A549 treated with CORT108297 at 1 μM for 4 hours (cell line): ENCODE measurements around the gene ZSWIM1. TPM values are rescaled to one million over a fixed set of nuclear protein-coding genes. Genes with fewer than 3 reads are reported as not detected.

Experiments used
- total RNA-seq: library from RNA; stranded (reverse); fragments of 200-300 nt; extraction: Qiagen RNA extraction; gene quantifications from 5 replicates; pipeline ENCODE4 v1.2.3, GENCODE V29; 2022

The ZSWIM1 gene
- total RNA-seq: 5.1 to 6.7 TPM (median 6.0 TPM) in 5 replicates

DNA sequence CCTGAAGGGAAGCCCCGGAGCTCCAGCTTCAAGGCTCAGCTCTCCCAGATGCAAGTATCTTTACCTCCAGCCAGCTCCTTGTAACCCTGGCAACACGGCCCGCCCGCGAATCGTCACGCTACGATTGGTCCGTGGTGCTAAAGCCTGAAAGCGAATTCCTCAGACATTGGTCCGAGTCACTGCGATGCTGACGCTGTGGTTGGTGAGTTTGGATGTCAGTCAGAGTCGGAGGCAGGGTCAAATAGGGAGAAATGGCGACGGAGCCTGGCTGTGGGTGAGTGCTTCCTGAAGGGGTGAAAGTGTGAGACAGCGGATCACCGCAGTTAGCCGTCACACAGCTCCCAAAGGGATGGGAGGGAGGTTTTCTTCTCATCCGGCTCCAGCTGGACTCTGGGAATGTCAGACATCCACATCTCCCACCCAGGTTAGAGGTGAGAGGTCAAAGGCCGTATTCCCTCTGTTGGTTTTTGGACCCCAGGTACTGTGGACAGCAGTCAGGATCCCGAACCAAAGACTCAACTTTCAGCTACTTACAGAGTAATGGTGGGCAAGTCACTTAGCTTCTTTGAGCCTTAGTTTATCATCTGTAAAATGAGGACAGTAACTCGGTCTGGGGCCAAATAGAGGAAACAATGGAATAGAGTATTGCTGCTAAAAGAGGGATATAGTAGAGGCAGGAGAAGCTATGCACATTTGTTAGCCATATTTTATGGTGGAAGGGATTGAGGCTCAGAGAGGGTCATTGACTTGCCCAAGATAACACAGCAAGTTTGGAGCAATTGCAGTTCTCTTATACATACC is at the start of gene ZSWIM1:
Gene ZSWIM1, plus strand, starts transcription at position 240 of the 801 bp plus-strand sequence. CDS start 1,366 bp downstream, outside the sequence.

GRCh38 chr20:45833030-45833882 is 47.8 kb upstream of the ZSWIM1 start, which contains the start of gene SNX21:
Gene SNX21, plus strand, starts transcription at chr20:45833799. Its CDS starts 121 bp downstream, at chr20:45833920.

DNA sequence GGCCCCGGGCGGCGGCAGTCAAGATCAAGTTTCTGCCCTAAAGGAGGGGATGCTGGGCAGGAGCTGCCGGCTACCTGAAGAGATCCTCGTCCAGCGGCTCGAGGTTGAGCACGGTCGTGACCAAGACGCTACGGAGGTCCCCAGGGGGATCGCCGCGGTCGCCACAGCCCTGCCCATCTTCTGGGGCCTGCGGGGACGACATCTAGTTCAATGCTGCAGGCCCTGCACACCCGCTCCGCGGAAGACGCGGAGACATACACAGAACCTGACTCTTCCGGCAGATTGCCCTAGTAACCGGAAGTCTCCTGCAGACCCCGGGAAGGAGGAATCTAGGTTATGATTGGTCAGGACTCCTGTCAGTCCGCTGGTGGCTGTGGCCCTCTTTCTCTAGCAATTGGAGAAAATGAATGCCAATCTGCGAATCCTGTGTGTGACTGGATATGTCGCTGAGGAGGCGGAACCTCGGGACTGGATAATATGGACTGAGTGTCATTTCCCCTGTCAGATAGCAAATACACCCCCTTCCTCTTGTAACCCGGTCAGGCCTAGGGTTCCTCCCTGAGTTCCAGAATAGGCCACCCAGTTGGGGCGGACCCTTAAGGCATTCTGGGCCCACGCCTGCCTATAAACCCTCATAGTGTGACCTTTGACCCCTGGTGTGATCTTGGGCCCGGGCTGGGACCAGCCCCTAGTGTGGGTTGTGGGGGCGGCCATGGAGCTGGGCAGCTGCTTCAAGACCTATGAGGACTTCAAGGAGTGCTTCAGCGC is 23.7 kb upstream of the ZSWIM1 start, which contains the start of the genes ACOT8 and ZSWIM3:
Gene ACOT8, minus strand, starts transcription at position 279 of the 768 bp plus-strand sequence. Its CDS starts 77 bp downstream, at position 202.
Gene ZSWIM3, plus strand, starts transcription at position 501 of the 768 bp plus-strand sequence. Its CDS starts 212 bp downstream, at position 713.

GRCh38 chr20:45887346-45887715 is 6.3 kb downstream of the ZSWIM1 start, which contains the start of gene SPATA25:
Gene SPATA25, minus strand, starts transcription at chr20:45887622. Its CDS starts 32 bp downstream, at chr20:45887590.

GRCh38 chr20:45890985-45891983 is 10.3 kb downstream of the ZSWIM1 start, which contains the start of the genes CTSA and NEURL2:
Gene CTSA, plus strand, starts transcription at chr20:45891335. Its CDS starts 234 bp downstream, at chr20:45891569.
Gene NEURL2, minus strand, starts transcription at chr20:45891208. Its CDS starts 217 bp downstream, at chr20:45890991.

GRCh38 chr20:45911486-45912343 is 30.7 kb downstream of the ZSWIM1 start, which contains the start of gene PLTP:
Gene PLTP, minus strand, starts transcription at chr20:45912155. Its CDS starts 703 bp downstream, at chr20:45911452.

Other genes starting within 250 kb of the ZSWIM1 start
- not detected in 5 replicates for gene WFDC9, start 249.9 kb upstream of the ZSWIM1 start, total RNA-seq
- not detected in 5 replicates for gene WFDC11, start 211.0 kb upstream of the ZSWIM1 start, total RNA-seq
- not detected in 5 replicates for gene WFDC13, start 179.2 kb upstream of the ZSWIM1 start, total RNA-seq
- gene WFDC10B, start 176.2 kb upstream of the ZSWIM1 start, total RNA-seq: not detected in 5 replicates
- gene SPINT4, start 158.9 kb upstream of the ZSWIM1 start, total RNA-seq: not detected in 5 replicates
- 0.18 to 0.50 TPM in 2 of 5 replicates, not detected in the others for gene WFDC3, start 89.3 kb upstream of the ZSWIM1 start, total RNA-seq
- gene DNTTIP1, start 89.3 kb upstream of the ZSWIM1 start, total RNA-seq: 30.7 to 37.1 TPM (median 36.3 TPM) in 5 replicates
- 232 to 256 TPM (median 248 TPM) in 5 replicates for gene UBE2C, start 68.6 kb upstream of the ZSWIM1 start, total RNA-seq
- gene TNNC2, start 53.9 kb upstream of the ZSWIM1 start, total RNA-seq: 0.13 to 0.35 TPM (median 0.24 TPM) in 3 of 5 replicates, not detected in the others
- 8.6 to 11.7 TPM (median 11.0 TPM) in 5 replicates for gene SNX21, start 47.4 kb upstream of the ZSWIM1 start, total RNA-seq
- 13.9 to 22.6 TPM (median 20.1 TPM) in 5 replicates for gene ACOT8, start 23.8 kb upstream of the ZSWIM1 start, total RNA-seq
- gene ZSWIM3, start 23.6 kb upstream of the ZSWIM1 start, total RNA-seq: 1.4 to 2.1 TPM (median 1.4 TPM) in 5 replicates
- 0.25 to 0.92 TPM (median 0.39 TPM) in 5 replicates for gene SPATA25, start 6.4 kb downstream of the ZSWIM1 start, total RNA-seq
- 0.82 to 1.8 TPM (median 1.5 TPM) in 5 replicates for gene NEURL2, start 10.0 kb downstream of the ZSWIM1 start, total RNA-seq
- 103 to 131 TPM (median 124 TPM) in 5 replicates for gene CTSA, start 10.1 kb downstream of the ZSWIM1 start, total RNA-seq
- 1.3 to 1.9 TPM (median 1.8 TPM) in 5 replicates for gene PLTP, start 30.9 kb downstream of the ZSWIM1 start, total RNA-seq
- 26.5 to 39.4 TPM (median 34.3 TPM) in 5 replicates for gene PCIF1, start 53.5 kb downstream of the ZSWIM1 start, total RNA-seq
- 7.0 to 10.4 TPM (median 9.8 TPM) in 5 replicates for gene ZNF335, start 91.0 kb downstream of the ZSWIM1 start, total RNA-seq
- 0.47 to 0.62 TPM (median 0.61 TPM) in 5 replicates for gene MMP9, start 127.7 kb downstream of the ZSWIM1 start, total RNA-seq
- 11.6 to 17.1 TPM (median 15.1 TPM) in 5 replicates for gene SLC12A5, start 148.0 kb downstream of the ZSWIM1 start, total RNA-seq
- gene NCOA5, start 208.7 kb downstream of the ZSWIM1 start, total RNA-seq: 20.8 to 23.4 TPM (median 21.4 TPM) in 5 replicates
- 3.4 to 5.3 TPM (median 4.8 TPM) in 5 replicates for gene CD40, start 237.1 kb downstream of the ZSWIM1 start, total RNA-seq